Measurements from ENCODE around the gene MYH7. TPM values are rescaled to one million over a fixed set of nuclear protein-coding genes. Genes with fewer than 3 reads are reported as not detected.

MYH7 gene
- total and polyA plus RNA-seq, 2 donors from 2014 or later, result 0.06 to 1.6 TPM

- no peaks in the 10 kb centered on the region for H3K27me3 ChIP-seq (ENCODE audit: control insufficient read depth, insufficient read depth, low read length)
- no peaks in the 10 kb centered on the region for H3K36me3 ChIP-seq (ENCODE audit: control insufficient read depth in 2 of 3, insufficient read depth in 3 of 3, low read length in 3 of 3)
- intact Hi-C loops (cut with DNase I), result no loop called here
- no peak for DNase-seq
- no peaks in the 10 kb centered on the region for H3K4me1 ChIP-seq (ENCODE audit: control insufficient read depth in 2 of 3, insufficient read depth in 2 of 3, low read depth in 1 of 3, low read length in 3 of 3)
- no peaks in the 10 kb centered on the region for H3K9me3 ChIP-seq (ENCODE audit: control insufficient read depth in 2 of 3, insufficient read depth in 1 of 3, low read length in 3 of 3)
- H3K9ac ChIP-seq (ENCODE audit: low read length in 3 of 3), result no peak overlapping the region
- FAIRE-seq, result no peak
- TF ChIP-seq CTCF (IDR thresholded peaks at IDR 0.05; ENCODE audit: borderline replicate concordance, extremely low read depth, insufficient read depth), result no peak
- H3K27ac ChIP-seq (ENCODE audit: low read depth in 2 of 2, low read length in 2 of 2), result no peak overlapping the region
- no peak overlapping the region for H3K4me3 ChIP-seq (ENCODE audit: low read length in 3 of 3)
Observed at GRCh38 chr14:23413681-23414080, 21.8 kb downstream of the MYH7 start.

GRCh38 chr14:23411563-23412525 is 23.6 kb downstream of the MYH7 start:
- Histone ChIP-seq H3K27ac (ENCODE audit: low read depth in 2 of 2, low read length in 2 of 2) (no peak overlapping the region), H3K36me3 (ENCODE audit: control insufficient read depth in 2 of 3, insufficient read depth in 3 of 3, low read length in 3 of 3) (no peaks in the 10 kb centered on the region), H3K4me1 (ENCODE audit: control insufficient read depth in 2 of 3, insufficient read depth in 2 of 3, low read depth in 1 of 3, low read length in 3 of 3) (no peaks in the 10 kb centered on the region), H3K4me3 (ENCODE audit: low read length in 3 of 3) (no peak overlapping the region), H3K27me3 (ENCODE audit: control insufficient read depth, insufficient read depth, low read length) (no peaks in the 10 kb centered on the region), H3K9ac (ENCODE audit: low read length in 3 of 3) (no peak overlapping the region), H3K9me3 (ENCODE audit: control insufficient read depth in 2 of 3, insufficient read depth in 1 of 3, low read length in 3 of 3) (no peaks in the 10 kb centered on the region)
- FAIRE-seq (no peak), DNase-seq (no peak)
- TF ChIP-seq CTCF (IDR thresholded peaks at IDR 0.05; ENCODE audit: borderline replicate concordance, extremely low read depth, insufficient read depth), result no peak
- intact Hi-C loops (cut with DNase I), result no loop called here

GRCh38 chr14:23409966-23410635 is 25.4 kb downstream of the MYH7 start:
- FAIRE-seq, result no peak
- intact Hi-C loops (cut with DNase I), result no loop called here
- Histone ChIP-seq H3K9ac (ENCODE audit: low read length in 3 of 3) (no peak overlapping the region), H3K36me3 (ENCODE audit: control insufficient read depth in 2 of 3, insufficient read depth in 3 of 3, low read length in 3 of 3) (no peaks in the 10 kb centered on the region), H3K9me3 (ENCODE audit: control insufficient read depth in 2 of 3, insufficient read depth in 1 of 3, low read length in 3 of 3) (no peaks in the 10 kb centered on the region), H3K4me1 (ENCODE audit: control insufficient read depth in 2 of 3, insufficient read depth in 2 of 3, low read depth in 1 of 3, low read length in 3 of 3) (no peaks in the 10 kb centered on the region), H3K4me3 (ENCODE audit: low read length in 3 of 3) (no peak overlapping the region), H3K27ac (ENCODE audit: low read depth in 2 of 2, low read length in 2 of 2) (no peak overlapping the region), H3K27me3 (ENCODE audit: control insufficient read depth, insufficient read depth, low read length) (no peaks in the 10 kb centered on the region)
- no peak for DNase-seq
- TF ChIP-seq CTCF (IDR thresholded peaks at IDR 0.05; ENCODE audit: borderline replicate concordance, extremely low read depth, insufficient read depth), result no peak

Data from kidney (tissue), 14 donors.